Thoracic aorta (tissue), 2 donors: ENCODE results near the gene OR6J1. TPM values are rescaled to one million over a fixed set of nuclear protein-coding genes. Genes with fewer than 3 reads are reported as not detected.

Source experiments
- ATAC-seq: fragments of 150-250 bp; one replicate; pipeline ENCODE4 v1.8.0; 2017; ENCODE audit warnings: low read depth; ENCODE audit not compliant: insufficient number of reproducible peaks, low FRiP score
- DNase-seq: peaks from one replicate; pipeline ENCODE4 v3.0.0-alpha.2; 2020; ENCODE audit warnings: low spot score
- H3K27ac ChIP-seq, 2 donors: fragments of 200-600 bp; sonication (generic); 1 replicate in 1 of 2; 2 replicates in 1 of 2; pipeline ENCODE4 v1.5.1; 2016; ENCODE audit warnings: mild to moderate bottlenecking in 2 of 2, moderate library complexity in 2 of 2
- H3K27me3 ChIP-seq: fragments of 200-600 bp; sonication (generic); replicated peaks from 2 replicates; pipeline ENCODE4 v1.6.0; 2016; ENCODE audit warnings: mild to moderate bottlenecking; ENCODE audit not compliant: insufficient read depth
- H3K36me3 ChIP-seq: fragments of 200-600 bp; sonication (generic); one replicate; pipeline ENCODE4 v1.5.1; 2016
- H3K4me1 ChIP-seq, 2 donors: fragments of 200-600 bp; sonication (generic); 1 replicate in 1 of 2; 2 replicates in 1 of 2; pipeline versions ENCODE4 v1.5.1 to v1.6.0; 2016; ENCODE audit warnings: low read depth in 2 of 2, mild to moderate bottlenecking in 1 of 2; ENCODE audit not compliant: control insufficient read depth in 1 of 2
- H3K4me3 ChIP-seq: fragments of 200-600 bp; sonication (generic); 2 replicates; pipeline ENCODE4 v1.5.1; 2016; ENCODE audit warnings: mild to moderate bottlenecking
- H3K9me3 ChIP-seq: fragments of 200-600 bp; sonication (generic); 2 replicates; pipeline ENCODE4 v1.5.1; 2016
- total RNA-seq, 2 donors: library from RNA; depleted of rRNA; stranded (reverse); fragments of >200 nt; gene quantifications; one replicate each; pipeline versions ENCODE4 v1.1.0 to v1.2.3, GENCODE V29; 2016
- TF ChIP-seq, protein P1 (sequence below): fragments of 200-600 bp; sonication (generic); IDR thresholded peaks from one replicate; pipeline ENCODE4 v1.5.1; 2019; ENCODE audit warnings: antibody characterized with exemption

The OR6J1 gene
- total RNA-seq, 2 donors from 2014 or later = not detected

DNA sequence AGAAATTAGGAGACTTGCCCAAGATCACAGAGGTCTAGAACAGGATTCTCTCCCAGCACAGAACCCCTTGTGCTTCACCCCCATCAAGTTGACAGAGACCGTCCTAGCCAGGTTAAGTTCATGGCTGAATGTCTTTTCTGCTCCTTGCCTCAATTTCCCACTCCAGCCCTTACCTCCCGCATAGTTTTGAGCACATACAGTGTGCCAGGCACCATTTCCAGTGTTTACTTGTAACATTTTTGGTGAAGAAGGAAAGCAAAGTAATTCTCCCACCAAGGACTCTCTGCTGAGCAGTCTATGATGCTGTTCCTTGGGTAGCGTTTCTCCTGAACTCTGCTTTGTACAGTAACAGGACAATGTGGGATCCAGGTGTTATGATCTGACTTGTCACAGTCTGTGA, 44.8 kb downstream of the OR6J1 start:
- Histone ChIP-seq H3K36me3 (peaks cover 30% of the 10 kb centered on the region), H3K4me1 (peaks cover 13 to 26% of the 10 kb centered on the region in 2 donors), H3K27ac (peak overlapping the region; percentile 82 to 91), H3K27me3 (no peaks in the 10 kb centered on the region), H3K9me3 (no peaks in the 10 kb centered on the region), H3K4me3 (peak overlapping the region; percentile 88)
- DNase-seq = no peak
- TF ChIP-seq, protein P1, sequence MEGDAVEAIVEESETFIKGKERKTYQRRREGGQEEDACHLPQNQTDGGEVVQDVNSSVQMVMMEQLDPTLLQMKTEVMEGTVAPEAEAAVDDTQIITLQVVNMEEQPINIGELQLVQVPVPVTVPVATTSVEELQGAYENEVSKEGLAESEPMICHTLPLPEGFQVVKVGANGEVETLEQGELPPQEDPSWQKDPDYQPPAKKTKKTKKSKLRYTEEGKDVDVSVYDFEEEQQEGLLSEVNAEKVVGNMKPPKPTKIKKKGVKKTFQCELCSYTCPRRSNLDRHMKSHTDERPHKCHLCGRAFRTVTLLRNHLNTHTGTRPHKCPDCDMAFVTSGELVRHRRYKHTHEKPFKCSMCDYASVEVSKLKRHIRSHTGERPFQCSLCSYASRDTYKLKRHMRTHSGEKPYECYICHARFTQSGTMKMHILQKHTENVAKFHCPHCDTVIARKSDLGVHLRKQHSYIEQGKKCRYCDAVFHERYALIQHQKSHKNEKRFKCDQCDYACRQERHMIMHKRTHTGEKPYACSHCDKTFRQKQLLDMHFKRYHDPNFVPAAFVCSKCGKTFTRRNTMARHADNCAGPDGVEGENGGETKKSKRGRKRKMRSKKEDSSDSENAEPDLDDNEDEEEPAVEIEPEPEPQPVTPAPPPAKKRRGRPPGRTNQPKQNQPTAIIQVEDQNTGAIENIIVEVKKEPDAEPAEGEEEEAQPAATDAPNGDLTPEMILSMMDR = no peak
- no peak for ATAC-seq

DNA sequence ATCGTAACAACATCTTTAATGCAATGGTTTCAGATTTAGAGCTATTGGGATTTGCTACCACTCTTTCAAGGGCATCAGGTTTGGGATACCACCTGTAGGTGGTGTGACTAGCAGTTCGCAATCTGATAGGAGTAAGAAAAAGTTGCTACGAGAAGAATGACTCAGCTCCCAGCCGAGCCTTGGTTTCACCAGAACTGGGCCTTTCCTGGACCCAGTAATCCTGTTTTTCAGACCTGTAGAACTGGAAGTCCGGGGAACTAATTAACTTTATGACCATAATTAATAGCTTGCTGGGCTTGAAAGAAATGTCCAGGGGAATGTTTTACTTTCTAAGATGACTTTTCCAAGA, 45.3 kb downstream of the OR6J1 start:
- Histone ChIP-seq H3K36me3 (peaks cover 25% of the 10 kb centered on the region), H3K4me3 (peak overlapping the region; percentile 88), H3K4me1 (peaks cover 13 to 26% of the 10 kb centered on the region in 2 donors), H3K27me3 (no peaks in the 10 kb centered on the region), H3K9me3 (no peaks in the 10 kb centered on the region), H3K27ac (peak overlapping the region; percentile 82 to 91)
- ATAC-seq = peak; percentile 90
- DNase-seq = no peak
- TF ChIP-seq, protein P1 = peak; percentile 27

DNA sequence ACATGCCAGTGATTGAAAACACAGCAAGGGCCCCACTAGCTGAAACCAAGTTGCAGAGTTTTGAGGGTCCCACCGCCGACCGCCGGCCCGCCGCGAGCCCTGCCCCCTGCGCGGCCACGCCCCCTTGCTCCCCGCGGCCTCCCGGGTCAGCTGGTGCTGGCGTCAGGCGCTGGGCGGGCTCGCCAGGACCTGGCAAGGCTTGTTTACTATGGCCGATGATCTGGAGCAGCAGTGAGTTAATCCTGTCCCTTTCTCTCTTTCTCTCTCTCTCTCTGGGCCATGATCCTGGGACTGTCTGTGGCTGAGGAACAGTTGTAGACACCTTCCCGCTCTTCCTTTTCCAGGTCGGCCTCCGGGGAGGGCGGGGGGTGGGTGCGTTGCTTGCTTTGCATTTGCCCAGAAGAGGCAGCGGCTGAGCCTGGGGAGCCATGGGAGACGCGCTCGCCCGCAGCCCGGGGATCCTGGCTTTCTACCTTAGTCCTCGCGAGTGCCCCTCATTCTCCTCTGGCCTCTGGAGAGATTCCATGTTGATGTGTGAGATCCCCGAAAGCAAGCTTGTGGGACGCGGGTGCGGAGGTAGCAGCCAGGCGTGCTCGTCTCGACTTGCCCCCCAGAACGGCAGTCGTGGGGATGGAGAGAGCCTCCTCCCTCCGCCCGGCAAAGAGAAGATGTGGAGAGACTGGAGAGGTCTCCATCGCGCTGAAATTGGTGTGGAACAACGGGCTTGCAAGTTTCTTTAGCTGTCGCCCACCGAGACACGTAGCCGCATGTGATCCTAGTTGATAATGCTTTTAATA, 45.9 kb downstream of the OR6J1 start, which contains the start of gene ABHD4:
Gene ABHD4, plus strand, starts transcription at position 202 of the 797 bp plus-strand sequence. Its CDS starts 7 bp downstream, at position 209.
- peak within 1 kb of the TSS; percentile 88 for H3K4me3 ChIP-seq
- peak; percentile 79 for ATAC-seq
- H3K27ac ChIP-seq = peak within 1 kb of the TSS; percentile 82 to 91

DNA sequence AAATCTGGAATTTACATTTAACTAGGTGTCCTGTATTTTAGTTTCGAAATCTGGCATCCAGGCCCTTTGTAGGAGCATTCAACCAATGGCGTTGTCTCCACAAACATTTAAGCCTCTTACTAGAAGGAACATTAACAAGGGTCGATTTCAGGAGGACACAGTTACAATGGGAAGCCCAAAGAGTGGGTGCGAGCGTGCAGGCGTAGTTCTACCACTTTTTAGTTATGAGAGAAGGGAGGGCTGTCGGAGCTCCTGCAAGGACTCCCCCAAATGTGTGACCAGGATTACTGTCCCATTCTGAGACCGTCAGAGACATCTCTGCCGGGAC, 46.4 kb downstream of the OR6J1 start:
- Histone ChIP-seq H3K4me1 (peaks cover 13 to 26% of the 10 kb centered on the region in 2 donors), H3K36me3 (peaks cover 14% of the 10 kb centered on the region), H3K4me3 (peak overlapping the region; percentile 88), H3K27me3 (no peaks in the 10 kb centered on the region), H3K9me3 (no peaks in the 10 kb centered on the region), H3K27ac (peak overlapping the region; percentile 82 to 91)
- TF ChIP-seq, protein P1 = no peak
- ATAC-seq = no peak
- no peak for DNase-seq

More for the DNA sequence above, 45.9 kb downstream of the OR6J1 start, which contains the start of gene ABHD4:
- Histone ChIP-seq H3K9me3 (no peaks in the 10 kb centered on the region), H3K36me3 (peaks cover 19% of the 10 kb centered on the region), H3K27me3 (no peaks in the 10 kb centered on the region), H3K4me1 (peaks cover 13 to 26% of the 10 kb centered on the region in 2 donors)
- TF ChIP-seq, protein P1 = no peak
- DNase-seq = peak; percentile 33

DNA sequence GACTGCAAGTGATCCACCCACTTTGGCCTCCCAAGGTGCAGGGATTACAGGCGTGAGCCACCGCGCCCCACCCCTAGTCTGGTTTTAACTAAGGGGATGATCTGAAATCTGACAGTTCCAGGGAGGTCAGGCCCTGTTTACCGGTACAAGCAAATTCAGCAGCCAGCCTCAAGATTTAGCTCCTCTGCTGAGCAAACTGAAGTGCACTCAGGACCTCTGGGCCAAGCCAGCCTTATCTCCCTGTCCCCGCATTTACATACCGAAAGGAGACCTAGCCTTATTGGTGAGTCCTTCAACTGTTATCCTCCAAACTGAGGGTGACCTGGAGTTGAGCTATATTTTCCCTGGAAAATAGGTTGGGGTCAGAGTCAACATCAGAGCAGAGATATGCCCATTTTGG, 46.9 kb downstream of the OR6J1 start:
- peak overlapping the region; percentile 88 for H3K4me3 ChIP-seq
- TF ChIP-seq, protein P1 = no peak

More for the DNA sequence above, 46.9 kb downstream of the OR6J1 start:
- H3K27ac ChIP-seq = no peak overlapping the region
- ATAC-seq = no peak
- peaks cover 9% of the 10 kb centered on the region for H3K36me3 ChIP-seq
- H3K27me3 ChIP-seq = no peaks in the 10 kb centered on the region
- peaks cover 13 to 26% of the 10 kb centered on the region in 2 donors for H3K4me1 ChIP-seq
- no peaks in the 10 kb centered on the region for H3K9me3 ChIP-seq
- no peak for DNase-seq
